ENCODE results near the gene COL4A2. TPM values are rescaled to one million over a fixed set of nuclear protein-coding genes. Genes with fewer than 3 reads are reported as not detected.

COL4A2 gene
- total RNA-seq, 8 experiments from 2014 or later: 3.5 to 379 (median 30.2) TPM

DNA sequence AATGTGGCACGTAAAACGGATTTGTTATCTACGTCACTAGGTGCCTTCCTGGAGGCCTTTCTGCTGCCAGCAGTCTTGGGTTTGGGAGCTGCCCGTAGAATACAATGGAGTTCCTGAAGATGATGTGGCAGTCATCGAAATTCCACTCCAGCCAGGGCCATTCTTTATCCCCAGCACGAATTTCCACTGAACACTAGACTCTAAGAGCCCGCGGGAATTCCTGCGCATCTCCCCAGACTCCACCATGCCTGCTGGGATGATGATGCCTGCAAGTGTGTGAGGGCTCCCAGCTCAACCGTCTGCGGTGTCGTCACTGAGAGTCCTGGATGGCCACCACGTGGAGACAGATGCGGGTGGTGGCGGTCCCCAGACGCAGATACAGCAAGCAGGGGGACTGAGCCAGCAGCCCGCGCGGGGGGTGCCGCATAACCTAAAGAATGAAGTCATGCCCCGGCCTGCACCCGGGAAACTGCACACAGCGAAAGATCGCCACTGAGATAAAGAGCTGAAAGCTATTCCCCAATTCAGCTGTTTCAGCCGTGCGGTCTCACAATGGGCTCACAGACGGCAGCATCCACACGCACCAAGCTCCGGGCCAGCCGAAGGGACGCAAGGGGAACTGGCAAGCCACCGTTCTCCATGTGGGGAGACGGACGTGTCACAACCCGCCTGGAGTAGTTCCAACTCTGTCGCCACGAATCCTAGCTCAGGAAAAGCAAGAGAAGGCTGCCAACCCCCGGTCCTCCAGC, 41.2 kb upstream of the COL4A2 start:
- WGBS, 10 experiments: 16 to 100% (median 95%) methylated on average over 2 to 12 of the region's 38 CpGs; no CpG with 5 or more reads in 4 of the 10 experiments
- no peak overlapping the region for H3K27ac ChIP-seq
- ATAC-seq (replicated peaks in 6 of 8): peak in 4 of 8 experiments; percentile 32 to 49 (median 37)
- H3K4me1 ChIP-seq (replicated peaks in 1 of 2): no peaks in the 10 kb centered on the region
- no peak overlapping the region for H3K4me3 ChIP-seq
- in situ Hi-C loops (cut with MboI; ENCODE audit: low pct_unique_long_range_greater_than_20kb in 2 of 9, low sequenced_read_pairs in 9 of 9, unreplicated experiment in 9 of 9): no loop called here

DNA sequence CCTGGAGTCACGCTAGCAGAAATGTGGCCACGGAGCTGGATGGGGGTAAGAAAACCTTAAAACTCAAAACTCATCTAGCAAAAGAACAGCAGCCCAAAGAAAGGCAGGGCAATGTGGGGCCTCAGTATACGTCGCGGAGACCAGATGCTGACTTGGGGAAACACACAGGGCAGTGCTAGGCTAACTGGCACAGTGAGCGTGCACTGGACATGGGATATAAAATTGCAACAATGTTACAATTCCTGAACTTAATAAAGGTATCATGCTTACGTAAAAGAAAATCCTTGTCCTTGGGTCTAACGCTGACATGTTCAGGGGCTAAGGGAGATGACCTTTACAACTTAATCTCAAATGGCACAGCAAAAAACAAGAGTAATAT, 40.7 kb upstream of the COL4A2 start:
- 18 to 100% (median 93%) methylated on average over 2 to 7 of the region's 8 CpGs; no CpG with 5 or more reads in 2 of the 10 experiments for WGBS, 10 experiments
- in situ Hi-C loops (cut with MboI; ENCODE audit: low pct_unique_long_range_greater_than_20kb in 2 of 9, low sequenced_read_pairs in 9 of 9, unreplicated experiment in 9 of 9): no loop called here
- Histone ChIP-seq H3K4me3 (no peak overlapping the region), H3K27ac (no peak overlapping the region), H3K4me1 (replicated peaks in 1 of 2) (no peaks in the 10 kb centered on the region)
- no peak for ATAC-seq (replicated peaks in 6 of 8)

DNA sequence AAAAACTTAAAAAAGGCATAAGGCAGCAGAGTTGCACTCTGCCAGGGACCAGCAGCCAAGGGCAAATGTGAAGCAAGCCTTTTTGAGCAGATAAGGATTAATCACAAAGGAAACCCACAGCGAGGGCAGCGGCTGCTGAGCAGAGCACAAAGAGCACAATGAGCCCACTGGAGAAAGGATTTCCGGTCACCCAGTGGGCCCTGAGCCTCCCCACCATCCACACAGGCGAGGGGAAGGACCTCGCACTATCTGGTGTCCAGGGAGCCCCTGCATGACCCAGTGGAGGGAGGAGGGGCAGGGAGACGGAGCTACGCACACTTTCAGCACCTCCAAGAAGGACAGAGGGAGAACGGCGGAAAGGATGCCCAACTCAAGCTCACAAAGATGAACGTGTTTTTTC, 40.1 kb upstream of the COL4A2 start:
- 30 to 100% (median 70%) methylated on average over 1 to 6 of the region's 10 CpGs; no CpG with 5 or more reads in 3 of the 10 experiments for WGBS, 10 experiments
- H3K4me3 ChIP-seq: no peak overlapping the region
- H3K4me1 ChIP-seq (replicated peaks in 1 of 2): no peaks in the 10 kb centered on the region
- no peak for ATAC-seq (replicated peaks in 6 of 8)
- no peak overlapping the region for H3K27ac ChIP-seq
- in situ Hi-C loops (cut with MboI; ENCODE audit: low pct_unique_long_range_greater_than_20kb in 2 of 9, low sequenced_read_pairs in 9 of 9, unreplicated experiment in 9 of 9): no loop called here

DNA sequence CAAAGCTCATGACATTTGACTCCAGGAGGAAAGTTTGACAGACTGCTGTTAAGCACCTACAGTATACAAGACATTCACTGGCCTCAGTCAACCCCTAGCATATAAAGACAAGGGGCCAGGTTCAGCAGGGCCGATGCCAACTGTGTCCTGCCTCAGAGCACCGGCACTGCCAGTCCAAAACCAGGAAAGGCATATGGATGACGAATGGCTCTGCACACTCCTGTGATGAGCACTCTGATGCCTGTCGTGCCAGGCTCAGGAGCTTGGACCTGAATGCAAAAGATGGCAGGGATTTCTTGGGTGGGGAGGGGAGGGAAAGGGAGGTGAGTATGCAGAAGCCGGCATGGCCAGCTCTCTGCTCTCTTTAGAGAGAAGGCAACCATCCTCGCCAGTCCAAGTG, 39.0 kb upstream of the COL4A2 start:
- no peak overlapping the region for H3K4me3 ChIP-seq
- no peak for ATAC-seq (replicated peaks in 6 of 8)
- no peaks in the 10 kb centered on the region for H3K4me1 ChIP-seq (replicated peaks in 1 of 2)
- in situ Hi-C loops (cut with MboI; ENCODE audit: low pct_unique_long_range_greater_than_20kb in 2 of 9, low sequenced_read_pairs in 9 of 9, unreplicated experiment in 9 of 9): no loop called here
- no peak overlapping the region for H3K27ac ChIP-seq
- WGBS, 10 experiments: 10 to 100% (median 93%) methylated on average over 1 to 4 of the region's 6 CpGs; no CpG with 5 or more reads in 5 of the 10 experiments

DNA sequence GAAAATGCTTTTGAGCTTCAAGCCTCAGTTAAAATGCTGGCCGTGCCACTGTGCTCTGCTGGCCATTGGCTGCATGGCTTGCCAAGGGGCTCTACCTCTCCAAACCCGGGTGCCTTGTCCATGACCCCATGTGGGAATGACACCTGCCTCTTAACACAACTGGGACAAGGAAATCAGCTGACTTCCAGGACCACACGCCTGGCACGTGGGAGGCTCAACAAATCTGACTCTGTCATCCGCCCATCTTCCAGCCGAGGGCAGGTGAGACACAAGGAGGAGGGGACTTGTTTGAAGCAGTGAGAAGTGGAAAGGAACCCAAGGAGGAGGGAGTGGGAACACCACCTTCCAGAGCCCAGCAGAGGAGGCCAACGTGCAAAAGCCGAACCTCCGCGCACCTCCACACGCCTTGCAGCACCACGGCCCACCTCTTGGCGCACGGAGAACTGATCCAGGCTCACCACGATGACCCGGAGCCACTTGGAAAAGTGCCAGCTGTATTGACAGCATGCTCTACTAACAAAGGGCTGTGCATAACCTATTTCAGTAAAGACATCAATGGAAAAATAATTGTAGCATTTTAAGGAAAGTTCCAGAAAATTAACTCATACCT, 38.4 kb upstream of the COL4A2 start:
- Histone ChIP-seq H3K27ac (no peak overlapping the region), H3K4me3 (no peak overlapping the region), H3K4me1 (replicated peaks in 1 of 2) (no peaks in the 10 kb centered on the region)
- no peak for ATAC-seq (replicated peaks in 6 of 8)
- 40 to 88% (median 78%) methylated on average over 1 to 11 of the region's 16 CpGs; no CpG with 5 or more reads in 6 of the 10 experiments for WGBS, 10 experiments
- in situ Hi-C loops (cut with MboI; ENCODE audit: low pct_unique_long_range_greater_than_20kb in 2 of 9, low sequenced_read_pairs in 9 of 9, unreplicated experiment in 9 of 9): no loop called here

DNA sequence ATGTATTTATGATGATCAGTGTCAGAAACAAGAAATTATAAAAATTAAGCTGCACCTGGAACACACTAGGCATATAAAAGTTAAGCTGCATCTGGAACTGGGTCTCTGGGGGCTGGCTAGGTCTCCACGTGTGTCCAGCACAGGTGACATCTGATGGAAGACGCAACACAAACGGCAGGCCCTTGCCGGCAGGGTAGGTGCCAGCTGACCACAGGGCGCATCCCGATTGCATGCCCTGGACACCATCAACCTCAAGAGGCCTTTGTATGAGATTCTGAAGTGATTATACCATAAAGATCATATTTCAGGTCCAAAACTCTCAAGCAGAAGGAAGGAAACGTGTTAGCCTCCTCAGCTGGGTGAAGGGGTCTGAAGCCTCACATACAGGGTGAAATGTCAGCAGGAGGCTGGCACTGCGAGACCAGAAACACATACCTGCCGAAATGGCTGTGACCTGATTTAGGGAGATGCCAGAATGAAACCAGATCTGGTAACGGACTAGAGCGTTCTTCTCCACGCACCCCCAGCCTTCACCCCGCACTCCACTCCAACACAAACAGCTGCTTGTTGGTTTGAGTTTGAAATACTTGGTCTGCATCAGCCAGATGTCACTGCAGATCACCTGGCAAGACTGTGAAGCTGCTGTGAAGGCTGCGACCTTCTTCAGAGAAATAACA, 37.4 kb upstream of the COL4A2 start:
- Histone ChIP-seq H3K27ac (no peak overlapping the region), H3K4me1 (replicated peaks in 1 of 2) (no peaks in the 10 kb centered on the region), H3K4me3 (no peak overlapping the region)
- in situ Hi-C loops (cut with MboI; ENCODE audit: low pct_unique_long_range_greater_than_20kb in 2 of 9, low sequenced_read_pairs in 9 of 9, unreplicated experiment in 9 of 9): no loop called here
- no peak for ATAC-seq (replicated peaks in 6 of 8)
- WGBS, 10 experiments: 73 to 100% (median 93%) methylated on average over 1 to 10 of the region's 14 CpGs; no CpG with 5 or more reads in 1 of the 10 experiments

DNA sequence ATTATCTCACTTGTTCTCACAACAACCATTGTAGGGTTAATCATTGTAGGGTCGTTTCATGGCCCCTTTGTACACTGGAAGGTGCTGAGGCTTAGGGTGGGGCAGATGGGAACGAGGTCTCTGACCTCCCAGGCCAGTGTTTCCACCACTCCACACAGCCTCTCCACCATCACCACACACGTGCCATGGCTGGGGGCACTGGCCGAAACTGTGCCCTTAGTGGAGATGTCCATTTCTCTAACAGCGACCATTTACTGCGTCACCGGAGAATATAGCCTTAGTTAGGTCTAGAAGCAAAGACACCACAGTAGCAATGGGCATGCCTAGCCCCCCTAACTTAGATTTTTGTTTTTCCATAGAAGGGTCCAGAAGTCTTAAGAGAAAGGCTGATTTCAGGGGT, 36.6 kb upstream of the COL4A2 start:
- no peaks in the 10 kb centered on the region for H3K4me1 ChIP-seq (replicated peaks in 1 of 2)
- H3K27ac ChIP-seq: no peak overlapping the region
- no peak overlapping the region for H3K4me3 ChIP-seq
- 0 to 75% (median 40%) methylated on average over 1 to 6 of the region's 7 CpGs; no CpG with 5 or more reads in 2 of the 10 experiments for WGBS, 10 experiments
- no peak for ATAC-seq (replicated peaks in 6 of 8)
- in situ Hi-C loops (cut with MboI; ENCODE audit: low pct_unique_long_range_greater_than_20kb in 2 of 9, low sequenced_read_pairs in 9 of 9, unreplicated experiment in 9 of 9): no loop called here

DNA sequence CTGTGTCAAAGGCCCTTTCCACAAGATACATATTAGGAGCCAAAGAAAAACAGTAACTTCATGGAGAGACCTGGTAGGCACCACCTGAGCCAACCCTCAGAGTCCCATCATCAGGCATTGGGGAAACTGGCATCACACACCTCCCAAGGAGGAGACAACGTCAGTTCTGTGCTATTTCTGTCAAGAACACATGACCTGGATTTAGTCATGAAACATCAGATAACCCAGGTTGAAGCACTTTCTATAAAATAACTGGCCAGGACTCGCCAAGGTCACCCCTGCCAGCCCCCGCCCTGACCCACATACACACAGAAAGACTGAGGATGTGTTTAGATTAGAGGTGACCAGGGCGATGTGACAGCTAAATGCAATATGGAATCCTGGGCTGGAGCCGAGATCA, 35.8 kb upstream of the COL4A2 start:
- 40 to 100% (median 87%) methylated on average over 1 to 4 of the region's 5 CpGs; no CpG with 5 or more reads in 4 of the 10 experiments for WGBS, 10 experiments
- Histone ChIP-seq H3K4me1 (replicated peaks in 1 of 2) (peaks cover 0 to 4% of the 10 kb centered on the region in 2 donors), H3K4me3 (no peak overlapping the region), H3K27ac (no peak overlapping the region)
- ATAC-seq (replicated peaks in 6 of 8): no peak
- in situ Hi-C loops (cut with MboI; ENCODE audit: low pct_unique_long_range_greater_than_20kb in 2 of 9, low sequenced_read_pairs in 9 of 9, unreplicated experiment in 9 of 9): no loop called here

DNA sequence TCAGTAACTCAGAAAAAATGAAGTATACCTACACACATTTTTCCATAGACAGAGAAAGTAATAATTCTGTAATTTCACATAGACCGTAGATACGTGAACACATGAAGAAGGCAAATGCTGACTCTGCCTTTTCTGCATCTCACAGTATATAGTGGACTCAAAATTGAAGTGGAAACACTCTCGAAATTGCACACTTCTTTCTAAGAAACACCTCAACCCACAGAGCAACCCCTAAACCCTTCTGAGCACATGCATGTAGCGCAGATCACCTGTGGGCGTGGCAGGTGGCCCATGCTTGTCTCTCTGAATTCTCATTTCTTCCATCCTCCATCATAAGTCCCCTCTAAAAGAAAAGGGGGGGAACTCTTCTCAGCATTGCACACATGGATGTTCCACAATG, 34.9 kb upstream of the COL4A2 start:
- in situ Hi-C loops (cut with MboI; ENCODE audit: low pct_unique_long_range_greater_than_20kb in 2 of 9, low sequenced_read_pairs in 9 of 9, unreplicated experiment in 9 of 9): no loop called here
- Histone ChIP-seq H3K4me1 (replicated peaks in 1 of 2) (peaks cover 0 to 7% of the 10 kb centered on the region in 2 donors), H3K27ac (no peak overlapping the region), H3K4me3 (no peak overlapping the region)
- WGBS, 10 experiments: 0 to 96% (median 85%) methylated on average over 1 to 4 of the region's 5 CpGs; no CpG with 5 or more reads in 1 of the 10 experiments
- no peak for ATAC-seq (replicated peaks in 6 of 8)

DNA sequence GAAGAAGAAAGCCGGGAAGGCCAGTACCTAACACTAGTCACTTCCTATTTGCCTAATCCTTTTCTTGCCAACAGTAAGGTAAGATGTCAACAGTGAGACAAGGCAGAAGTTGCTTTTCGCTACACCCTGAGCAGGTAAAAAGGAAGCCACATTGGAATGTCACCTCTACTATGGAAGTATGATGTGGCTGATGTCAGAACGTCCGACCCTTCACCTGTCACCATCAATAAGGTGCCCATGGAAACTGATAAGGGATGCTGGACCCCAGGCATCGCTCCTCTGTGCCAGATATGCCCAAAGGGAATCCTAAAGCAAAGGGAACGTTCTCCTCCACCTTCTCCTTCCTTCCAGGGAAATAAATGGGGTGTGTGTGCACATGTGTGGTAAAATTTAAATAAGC, 34.4 kb upstream of the COL4A2 start:
- H3K4me3 ChIP-seq: no peak overlapping the region
- no peak for ATAC-seq (replicated peaks in 6 of 8)
- 74 to 100% (median 93%) methylated on average over 3 to 6 of the region's 6 CpGs; no CpG with 5 or more reads in 4 of the 10 experiments for WGBS, 10 experiments
- H3K4me1 ChIP-seq (replicated peaks in 1 of 2): peaks cover 0 to 7% of the 10 kb centered on the region in 2 donors
- H3K27ac ChIP-seq: no peak overlapping the region
- in situ Hi-C loops (cut with MboI; ENCODE audit: low pct_unique_long_range_greater_than_20kb in 2 of 9, low sequenced_read_pairs in 9 of 9, unreplicated experiment in 9 of 9): no loop called here

DNA sequence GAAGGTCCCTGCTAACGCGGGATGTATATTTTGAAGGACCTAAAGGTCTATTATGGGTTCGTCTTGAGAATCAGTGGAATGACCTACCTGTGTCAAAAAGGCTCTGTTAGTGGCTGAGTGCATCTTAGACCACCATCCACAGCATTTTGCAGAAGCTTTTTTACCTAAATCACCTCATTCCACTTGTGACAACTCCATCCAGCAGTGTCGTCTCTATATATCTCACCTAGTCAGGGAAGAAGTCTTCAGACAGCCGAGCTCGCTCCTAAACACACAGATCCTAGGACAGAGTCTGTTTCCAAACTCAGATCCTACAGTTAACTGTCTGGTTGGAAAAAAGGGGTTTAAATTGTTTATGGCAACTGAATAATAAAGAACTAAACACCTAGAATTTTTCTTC, 33.8 kb upstream of the COL4A2 start:
- in situ Hi-C loops (cut with MboI; ENCODE audit: low pct_unique_long_range_greater_than_20kb in 2 of 9, low sequenced_read_pairs in 9 of 9, unreplicated experiment in 9 of 9): no loop called here
- no peak overlapping the region for H3K27ac ChIP-seq
- no peak for ATAC-seq (replicated peaks in 6 of 8)
- WGBS, 10 experiments: 80 to 100% (median 94%) methylated on average over 1 to 6 of the region's 6 CpGs; no CpG with 5 or more reads in 3 of the 10 experiments
- H3K4me1 ChIP-seq (replicated peaks in 1 of 2): peaks cover 0 to 7% of the 10 kb centered on the region in 2 donors
- no peak overlapping the region for H3K4me3 ChIP-seq

DNA sequence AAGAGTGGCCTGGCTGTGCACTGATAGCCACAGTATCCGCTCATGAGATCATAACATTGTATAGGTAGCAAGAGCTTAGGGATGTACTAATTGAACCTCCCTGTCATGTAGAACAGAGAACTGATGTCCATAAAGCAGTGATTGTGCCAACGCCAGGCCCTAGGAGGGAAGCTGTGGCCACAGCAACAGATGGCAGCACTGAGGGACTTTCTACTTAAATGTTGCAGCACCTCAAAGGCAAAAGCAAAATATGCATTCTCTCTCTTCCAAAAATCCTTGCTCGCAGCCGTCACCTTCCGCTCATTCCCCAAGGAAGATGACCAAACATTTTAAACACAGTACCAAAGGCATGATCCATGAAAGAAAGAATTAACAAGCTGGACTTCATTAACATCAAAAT, 32.4 kb upstream of the COL4A2 start:
- peaks cover 0 to 7% of the 10 kb centered on the region in 2 donors for H3K4me1 ChIP-seq (replicated peaks in 1 of 2)
- H3K27ac ChIP-seq: no peak overlapping the region
- in situ Hi-C loops (cut with MboI; ENCODE audit: low pct_unique_long_range_greater_than_20kb in 2 of 9, low sequenced_read_pairs in 9 of 9, unreplicated experiment in 9 of 9): no loop called here
- peak in 1 of 8 experiments; percentile 38 for ATAC-seq (replicated peaks in 6 of 8)
- H3K4me3 ChIP-seq: no peak overlapping the region
- 10 to 100% (median 91%) methylated on average over 1 to 5 of the region's 5 CpGs; no CpG with 5 or more reads in 2 of the 10 experiments for WGBS, 10 experiments

DNA sequence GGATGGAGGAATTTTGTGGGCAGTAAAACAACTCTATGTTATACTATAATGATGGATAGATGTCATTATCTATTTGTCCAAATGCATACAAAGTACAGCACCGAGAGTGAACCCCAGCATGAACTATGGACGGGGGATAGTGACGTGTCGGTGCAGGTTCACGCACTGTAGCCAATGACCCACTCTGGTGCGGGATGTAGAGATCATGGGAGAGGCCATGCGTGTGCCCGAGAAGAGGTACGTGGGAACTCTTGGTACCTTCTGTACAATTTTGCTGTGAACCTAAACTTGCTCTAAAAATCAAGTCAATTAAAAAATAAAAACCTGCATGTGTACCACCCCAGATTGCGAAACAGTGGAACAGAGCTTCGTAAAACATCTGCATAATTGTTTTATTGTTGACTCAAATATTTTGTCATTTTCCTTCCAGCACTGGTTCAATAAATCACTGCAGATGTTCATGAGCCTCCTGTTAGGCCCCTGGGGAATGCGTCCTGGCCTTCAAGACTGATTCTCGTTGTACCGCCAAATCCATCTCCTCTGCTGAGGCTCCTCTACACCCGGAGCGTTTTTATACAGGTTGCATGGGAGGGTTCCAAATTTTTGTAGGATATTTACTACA, 31.0 kb upstream of the COL4A2 start:
- Histone ChIP-seq H3K4me3 (no peak overlapping the region), H3K27ac (no peak overlapping the region), H3K4me1 (replicated peaks in 1 of 2) (peaks cover 0 to 7% of the 10 kb centered on the region in 2 donors)
- in situ Hi-C loops (cut with MboI; ENCODE audit: low pct_unique_long_range_greater_than_20kb in 2 of 9, low sequenced_read_pairs in 9 of 9, unreplicated experiment in 9 of 9): no loop called here
- ATAC-seq (replicated peaks in 6 of 8): peak in 6 of 8 experiments; percentile 20 to 85 (median 68)
- WGBS, 10 experiments: 0 to 92% (median 76%) methylated on average over 2 to 15 of the region's 16 CpGs; no CpG with 5 or more reads in 2 of the 10 experiments
